Fibroblast of lung (primary cell): ENCODE measurements around the gene LILRB2.

ENCODE experiments used
- EZH2 ChIP-seq: IDR thresholded peaks from 2 replicates; pipeline ENCODE4 v1.5.1; 2012; ENCODE audit warnings: low read length, control low read depth, mild to moderate bottlenecking; ENCODE audit errors: missing control alignments
- TF ChIP-seq, protein P1 (sequence below), 2 donors: IDR thresholded peaks in 1 of 2; conservative IDR thresholded peaks in 1 of 2; 1 replicate in 1 of 2; 2 replicates in 1 of 2; pipeline ENCODE4 v1.5.1; 2011 to 2012; ENCODE audit warnings: low read length in 2 of 2, control low read depth in 1 of 2, inconsistent platforms in 1 of 2, low read depth in 1 of 2, mild to moderate bottlenecking in 1 of 2

DNA sequence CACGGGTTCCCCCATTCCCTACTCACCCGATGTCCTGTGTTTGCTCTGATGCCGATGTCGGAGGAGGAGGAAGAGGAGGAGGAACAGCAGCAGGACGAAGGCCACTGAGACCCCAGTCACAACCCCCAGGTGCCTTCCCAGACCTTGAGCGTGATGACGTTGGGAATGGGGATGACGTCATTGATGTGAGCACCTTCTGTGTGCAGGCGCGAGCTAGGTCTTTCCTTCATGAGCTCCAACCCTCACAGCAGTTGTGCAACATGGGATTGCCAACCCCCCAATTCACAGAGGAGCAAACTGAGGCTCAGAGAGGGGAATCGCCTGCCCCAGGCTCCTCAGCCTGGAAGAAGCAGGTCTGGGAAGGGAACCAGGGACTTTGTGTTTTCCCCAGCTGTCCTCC lies 28.1 kb downstream of the LILRB2 start:
- no peak for TF ChIP-seq EZH2
- TF ChIP-seq, protein P1, sequence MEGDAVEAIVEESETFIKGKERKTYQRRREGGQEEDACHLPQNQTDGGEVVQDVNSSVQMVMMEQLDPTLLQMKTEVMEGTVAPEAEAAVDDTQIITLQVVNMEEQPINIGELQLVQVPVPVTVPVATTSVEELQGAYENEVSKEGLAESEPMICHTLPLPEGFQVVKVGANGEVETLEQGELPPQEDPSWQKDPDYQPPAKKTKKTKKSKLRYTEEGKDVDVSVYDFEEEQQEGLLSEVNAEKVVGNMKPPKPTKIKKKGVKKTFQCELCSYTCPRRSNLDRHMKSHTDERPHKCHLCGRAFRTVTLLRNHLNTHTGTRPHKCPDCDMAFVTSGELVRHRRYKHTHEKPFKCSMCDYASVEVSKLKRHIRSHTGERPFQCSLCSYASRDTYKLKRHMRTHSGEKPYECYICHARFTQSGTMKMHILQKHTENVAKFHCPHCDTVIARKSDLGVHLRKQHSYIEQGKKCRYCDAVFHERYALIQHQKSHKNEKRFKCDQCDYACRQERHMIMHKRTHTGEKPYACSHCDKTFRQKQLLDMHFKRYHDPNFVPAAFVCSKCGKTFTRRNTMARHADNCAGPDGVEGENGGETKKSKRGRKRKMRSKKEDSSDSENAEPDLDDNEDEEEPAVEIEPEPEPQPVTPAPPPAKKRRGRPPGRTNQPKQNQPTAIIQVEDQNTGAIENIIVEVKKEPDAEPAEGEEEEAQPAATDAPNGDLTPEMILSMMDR (conservative IDR thresholded peaks at IDR 0.05 in 1 of 2, IDR thresholded peaks at IDR 0.05 in 1 of 2; ENCODE audit: low read depth in 1 of 2, low read length in 2 of 2): no peak
